ENCODE results near the gene NDUFA8.

The NDUFA8 gene

GRCh38 chr9:122097679-122098315 lies 61.8 kb downstream of the NDUFA8 start:
- DNase-seq (ENCODE audit: low spot score) = no peak

DNA sequence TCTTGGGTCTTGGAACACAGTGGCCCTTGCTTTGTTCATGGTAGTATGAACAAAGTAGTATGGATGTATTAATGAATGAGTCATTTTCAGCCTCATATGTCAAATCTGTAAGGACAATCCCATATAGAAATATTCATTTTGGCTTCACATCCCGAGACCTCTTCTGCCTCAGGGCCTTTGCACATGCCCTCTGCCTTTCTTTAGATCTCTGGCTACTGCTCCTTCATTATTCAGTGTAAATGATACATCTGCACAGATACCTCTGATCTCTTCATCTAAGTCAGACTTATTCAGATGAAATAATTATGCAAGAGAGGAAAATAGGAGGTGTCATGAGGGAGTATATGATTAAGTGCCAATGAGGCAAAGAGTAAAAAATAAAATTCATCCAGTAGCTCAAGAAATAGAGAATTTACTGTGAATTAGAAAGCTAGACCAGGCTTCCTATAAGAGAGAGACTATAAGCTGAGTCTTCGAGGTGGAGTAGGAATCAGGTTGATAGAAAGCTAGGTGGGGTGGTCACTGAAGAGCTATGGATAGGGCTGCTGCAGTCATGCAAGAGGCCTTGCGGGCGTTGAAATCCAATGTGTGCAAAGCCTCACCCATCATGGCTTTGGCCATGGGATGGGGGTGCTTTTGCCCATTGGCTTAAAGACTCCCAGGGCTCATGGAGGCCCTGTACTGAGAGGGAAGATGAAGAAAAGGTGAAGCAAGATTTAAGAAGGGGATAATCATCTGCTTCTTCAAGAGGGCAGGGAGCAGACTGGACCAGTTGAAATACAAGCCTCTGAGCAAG lies 62.8 kb downstream of the NDUFA8 start:
- DNase-seq (ENCODE audit: low spot score) = no peak

DNA sequence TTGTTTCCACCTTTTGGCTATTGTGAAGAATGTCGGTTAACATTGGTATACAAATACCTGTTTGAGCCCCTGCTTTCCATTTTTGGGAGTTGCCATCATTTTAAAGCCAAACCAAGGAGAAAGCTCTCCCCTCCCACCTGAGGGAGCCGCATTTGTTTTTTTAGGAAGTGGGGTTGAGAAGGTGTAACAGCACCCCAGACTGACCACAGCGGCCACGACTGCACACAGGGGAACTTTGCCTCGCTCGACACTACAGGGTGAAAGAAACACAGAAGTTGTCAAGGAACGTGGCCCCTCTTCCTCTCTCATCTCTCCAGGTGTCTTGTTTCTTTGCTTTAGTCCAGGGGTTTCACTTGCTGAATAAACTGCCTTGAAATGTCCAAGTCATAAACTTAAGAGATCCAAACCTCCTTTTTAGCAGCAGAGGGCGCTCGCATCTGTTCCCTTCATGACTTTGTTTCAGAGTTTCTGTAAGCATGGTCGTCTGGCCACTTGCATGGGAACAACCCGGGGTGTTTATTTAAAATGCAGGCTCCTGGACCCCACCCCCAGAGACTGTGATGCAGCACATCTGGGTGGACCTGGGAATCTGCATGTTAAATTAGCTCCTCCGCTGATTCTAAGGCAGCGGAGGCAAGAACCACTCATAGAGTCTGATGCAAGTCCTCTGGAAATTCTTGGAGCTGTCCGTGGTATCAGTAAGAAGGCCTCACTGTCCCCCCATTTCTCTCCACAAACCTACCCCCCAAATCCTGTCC lies 64.4 kb downstream of the NDUFA8 start:
- DNase-seq (ENCODE audit: low spot score) = peak; percentile 47

Data from hepatic stellate cell (primary cell).